ENCODE measurements around the gene INPP4B.
A peak's percentile ranks its signal among the peaks of the same experiment; 100 is the strongest.
"Not testable (repeated sequence)": the region's sequence is repeated elsewhere in the genome, so short reads cannot be mapped to it uniquely, and the experiment has no call there.

Gene INPP4B

DNA sequence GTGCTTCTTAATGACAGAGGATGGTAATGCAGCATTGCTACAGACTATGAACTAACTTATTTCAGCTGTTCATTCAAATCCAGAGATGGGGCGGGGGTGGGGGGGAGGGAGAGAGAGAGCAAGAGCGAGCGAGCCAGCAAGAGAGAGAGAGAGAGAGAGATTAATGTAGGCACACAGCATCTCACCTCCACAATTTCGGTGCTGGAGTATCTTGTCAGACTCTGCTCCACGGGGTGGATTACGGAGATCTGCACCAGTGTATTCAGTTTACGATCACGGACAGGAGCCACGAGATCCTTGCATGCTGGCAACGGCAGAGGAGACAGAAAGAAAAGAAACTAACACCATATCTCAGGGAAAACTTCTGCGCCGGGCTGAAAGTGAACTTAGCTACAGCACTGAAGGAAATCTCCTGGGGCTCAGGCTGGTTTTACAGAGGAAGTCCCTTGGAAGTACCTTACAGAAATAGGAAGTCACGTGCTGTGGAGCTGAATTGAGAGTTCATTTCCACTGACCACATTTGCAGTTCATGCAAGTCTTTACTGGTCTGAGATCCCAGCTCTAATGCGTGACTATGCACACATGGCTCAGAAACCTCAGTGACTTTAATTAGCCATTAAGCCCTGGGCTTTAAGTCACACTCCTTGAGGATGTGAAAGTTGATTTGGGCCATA is 440.9 kb downstream of the INPP4B start:
- DNase-seq: peak; percentile 65

DNA sequence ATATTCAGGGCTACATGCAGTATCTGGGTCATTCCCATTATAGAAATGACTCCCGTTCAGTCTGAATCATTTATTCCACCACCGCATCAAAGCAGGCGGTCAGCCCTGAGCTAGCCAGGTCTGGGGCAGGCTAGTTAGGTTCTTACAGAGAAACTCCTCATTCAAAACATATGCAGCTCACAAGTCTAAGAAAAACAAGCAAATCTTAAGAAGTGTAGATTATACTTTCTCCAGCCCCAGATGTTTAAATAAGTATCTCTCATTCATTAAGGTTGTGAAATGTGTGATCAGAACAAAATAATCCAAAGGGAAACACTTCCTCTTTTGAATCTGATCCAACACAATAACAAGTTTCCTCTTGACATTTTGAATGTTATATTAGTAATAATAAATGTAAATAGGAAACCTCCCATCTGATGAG is 441.9 kb downstream of the INPP4B start:
- peak; percentile 49 for DNase-seq

DNA sequence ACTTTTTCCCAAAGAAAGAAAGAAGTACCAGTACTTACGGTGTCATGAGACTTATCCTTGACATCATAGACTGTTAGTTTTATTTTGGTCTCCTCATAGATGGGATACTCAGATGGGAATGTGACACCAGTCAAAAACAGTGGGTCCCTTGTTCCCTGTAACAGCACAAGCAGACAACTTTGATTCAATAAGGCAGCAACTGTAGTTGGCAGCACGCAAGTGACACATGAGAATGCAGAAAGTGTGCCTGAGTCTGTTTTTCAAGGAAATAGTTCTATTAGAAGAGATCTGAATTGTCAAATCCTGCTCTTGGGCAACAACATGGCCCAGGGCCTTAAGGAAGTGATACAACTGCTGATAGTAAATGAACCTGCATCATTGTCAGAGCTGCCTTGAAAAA is 443.2 kb downstream of the INPP4B start:
- peak; percentile 44 for DNase-seq

DNA sequence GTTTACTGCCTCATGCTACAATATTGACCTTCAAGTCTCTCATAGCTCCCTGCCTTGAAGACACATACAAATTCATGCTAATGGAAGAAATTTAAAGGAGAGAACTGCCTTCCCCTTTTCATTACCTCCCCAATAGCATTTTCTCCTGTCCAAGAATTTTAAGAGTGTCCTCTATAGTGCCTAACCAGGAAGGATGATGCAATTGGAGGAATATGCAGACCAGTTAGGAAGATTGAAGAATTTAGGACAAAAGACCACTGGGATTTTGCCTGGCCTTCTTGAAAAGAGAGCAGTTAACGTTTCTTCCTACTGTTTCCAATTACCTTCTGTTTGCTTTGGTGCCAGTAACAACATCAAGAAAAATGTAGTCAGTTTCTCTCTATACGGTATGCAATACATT is 443.9 kb downstream of the INPP4B start:
- DNase-seq: no peak

DNA sequence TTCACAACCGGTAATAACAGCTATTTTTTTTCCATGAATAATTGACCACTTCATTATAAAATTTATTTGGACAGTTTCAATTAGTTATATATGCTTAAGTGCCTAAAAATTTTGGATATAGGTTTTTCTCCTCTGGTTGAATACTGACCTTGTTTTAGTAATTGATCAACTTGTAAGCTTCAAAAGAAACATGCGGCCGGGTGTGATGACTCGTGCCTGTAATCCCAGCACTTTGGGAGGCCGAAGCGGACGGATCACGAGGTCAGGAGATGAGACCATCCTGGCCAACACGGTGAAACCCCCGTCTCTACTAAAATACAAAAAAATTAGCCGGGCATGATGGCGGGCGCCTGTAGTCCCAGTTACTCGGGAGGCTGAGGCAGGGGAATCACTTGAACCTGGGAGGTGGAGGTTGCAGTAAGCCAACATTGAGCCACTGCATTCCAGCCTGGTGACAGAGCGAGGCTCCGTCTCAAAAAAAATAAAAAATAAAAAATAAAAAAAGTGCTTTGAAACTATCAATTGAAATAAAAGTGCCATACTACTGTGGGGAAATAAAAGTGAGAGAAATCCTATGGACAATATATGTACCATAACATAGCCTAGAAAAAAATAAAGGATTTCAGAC is 448.6 kb downstream of the INPP4B start:
- DNase-seq: not testable (repeated sequence)

- DNase-seq: no peak
Observed at GRCh38 chr4:142396279-142396678, 449.8 kb downstream of the INPP4B start.

GRCh38 chr4:142393127-142393526 is 453.0 kb downstream of the INPP4B start:
- no peak for DNase-seq

- DNase-seq: no peak
Observed at GRCh38 chr4:142386856-142387255, 459.2 kb downstream of the INPP4B start.

DNA sequence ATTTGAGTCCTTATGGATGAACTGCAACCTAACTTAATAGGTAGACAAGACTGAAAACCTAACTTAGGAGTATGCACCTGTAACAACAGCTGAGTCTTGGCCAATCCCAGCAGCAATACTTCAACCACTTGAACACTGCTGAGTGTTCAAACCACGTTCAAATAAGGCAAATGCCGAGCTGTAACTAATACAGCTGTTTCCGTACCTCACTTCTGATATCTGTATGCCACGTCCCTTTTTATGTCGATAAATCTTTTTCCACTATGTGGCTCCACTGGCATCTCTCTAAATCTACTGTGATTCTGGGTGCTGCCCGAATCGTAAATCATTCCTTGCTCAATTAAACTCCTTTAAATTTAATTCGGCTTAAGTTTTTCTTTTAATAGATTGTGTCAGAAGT is 459.7 kb downstream of the INPP4B start:
- peak; percentile 54 for DNase-seq

DNA sequence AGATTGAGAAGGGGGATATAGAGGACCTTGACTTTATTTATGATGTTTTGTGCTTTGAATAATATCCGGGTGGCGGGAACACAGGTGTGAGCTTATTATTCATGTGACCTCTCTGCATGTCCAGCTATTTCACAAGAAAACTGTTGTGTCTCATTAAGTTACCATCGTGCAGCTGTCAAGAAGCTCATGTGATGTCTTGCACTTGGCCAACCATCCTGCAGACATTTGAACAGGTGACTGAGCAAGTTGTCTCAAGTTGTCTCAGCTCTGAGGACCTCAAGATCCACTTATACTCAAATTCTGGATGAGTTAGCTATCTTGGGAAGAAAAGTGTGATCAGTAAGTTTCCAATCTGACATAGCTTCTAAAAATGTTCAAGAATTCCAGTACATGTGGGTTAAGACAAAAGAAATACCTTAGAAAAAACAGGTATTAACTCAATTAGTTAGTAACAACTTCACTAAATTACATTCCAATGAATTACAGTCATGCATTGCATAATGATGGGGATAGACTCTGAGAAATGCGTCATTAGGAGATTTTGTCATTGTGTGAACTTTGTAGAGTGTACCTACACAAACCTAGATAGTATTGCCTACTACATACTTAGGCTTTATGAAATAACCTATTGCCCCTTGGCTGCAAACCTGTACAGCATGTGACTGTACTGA is 462.2 kb downstream of the INPP4B start:
- no peak for DNase-seq

GRCh38 chr4:142383354-142383753 is 462.7 kb downstream of the INPP4B start:
- DNase-seq: no peak

- no peak for DNase-seq
Observed at GRCh38 chr4:142380052-142380602, 466.0 kb downstream of the INPP4B start.

DNA sequence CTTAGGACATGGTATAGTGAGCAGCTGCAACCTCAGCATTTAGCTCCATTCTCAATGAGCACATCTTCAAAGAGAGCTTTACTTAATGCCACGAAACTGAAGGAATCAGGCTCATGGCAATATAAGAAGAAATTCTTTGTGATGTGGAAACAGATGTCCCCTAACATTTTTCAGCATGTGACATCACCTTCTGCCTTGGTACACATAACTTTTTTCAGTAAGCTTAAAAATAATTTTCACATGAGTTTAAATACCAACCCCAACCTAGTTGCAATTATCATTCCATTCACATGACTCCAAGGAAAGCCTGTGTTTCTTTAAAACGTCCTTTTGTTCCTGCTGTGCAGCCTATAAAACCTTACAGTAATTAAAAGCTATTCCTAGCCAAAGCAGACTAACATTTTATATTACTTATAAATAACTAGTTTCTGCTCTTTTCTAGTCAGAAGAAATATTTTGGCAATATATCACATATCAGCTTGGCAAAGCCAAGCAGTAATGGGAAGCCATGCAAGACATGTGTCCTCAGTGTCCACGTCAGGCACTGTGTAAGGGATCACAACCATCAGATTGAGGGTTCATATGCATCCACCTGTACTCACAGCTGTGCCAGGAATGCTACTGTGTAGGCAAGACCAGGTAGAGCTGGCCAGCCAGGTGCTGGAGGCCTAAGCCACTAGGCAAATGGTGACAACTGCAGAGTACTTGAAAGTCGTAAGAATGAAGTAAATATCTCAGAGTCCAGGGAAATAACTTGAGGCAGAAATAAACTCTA is 466.6 kb downstream of the INPP4B start:
- no peak for DNase-seq

- DNase-seq: no peak
Observed at GRCh38 chr4:142378179-142378578, 467.9 kb downstream of the INPP4B start.

DNA sequence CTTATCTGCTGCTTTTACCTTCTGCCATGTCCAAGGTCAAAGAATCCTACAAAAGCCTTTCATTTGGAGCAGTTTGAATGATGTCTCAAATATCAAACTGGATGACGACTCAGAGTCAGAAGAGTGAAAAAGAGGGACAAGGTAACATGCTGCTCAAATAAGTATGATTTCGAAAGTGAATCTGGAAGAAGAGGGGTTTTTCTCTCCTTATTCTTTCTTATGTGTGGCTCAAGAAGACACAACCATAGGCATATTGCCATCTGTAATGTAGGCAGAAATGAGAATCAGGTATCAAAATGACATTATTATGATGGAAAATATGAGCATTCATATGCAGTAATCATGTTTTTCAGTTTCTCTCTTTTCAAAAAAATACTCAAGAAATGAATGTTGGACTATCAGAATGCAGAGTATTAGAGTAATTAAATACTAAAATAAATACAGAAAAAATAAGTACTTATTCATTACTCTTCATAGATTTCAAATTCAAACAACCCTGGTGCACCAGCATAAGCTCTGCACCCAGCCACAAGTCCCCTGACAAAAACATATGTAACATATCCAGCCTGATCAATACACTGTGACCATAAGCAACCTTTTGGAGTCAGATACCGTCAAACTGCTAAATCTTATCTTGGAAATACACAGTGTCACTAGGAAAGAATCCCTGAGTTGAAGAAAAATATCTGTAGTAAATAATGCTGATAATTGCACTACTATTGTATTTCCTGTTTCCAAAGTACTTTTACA is 468.6 kb downstream of the INPP4B start:
- DNase-seq: peak; percentile 44

DNA sequence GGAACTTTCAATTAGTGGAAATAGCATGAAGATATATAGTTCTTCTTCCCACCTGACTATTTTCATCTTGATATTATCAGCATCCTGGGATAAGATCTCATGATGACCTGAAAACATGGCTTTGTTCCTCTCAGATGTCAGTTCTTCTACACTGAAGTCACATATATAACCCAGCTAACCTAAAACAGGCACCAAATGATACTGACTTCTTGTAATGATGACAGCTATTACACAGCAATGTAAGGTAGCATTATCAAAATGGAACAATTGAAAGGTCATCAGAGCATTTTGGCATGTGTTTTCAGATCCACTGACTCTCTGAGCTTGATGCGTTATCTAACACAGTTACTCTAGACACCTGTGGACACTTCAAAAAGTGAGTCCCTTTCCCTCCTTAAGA is 469.9 kb downstream of the INPP4B start:
- no peak for DNase-seq

DNA sequence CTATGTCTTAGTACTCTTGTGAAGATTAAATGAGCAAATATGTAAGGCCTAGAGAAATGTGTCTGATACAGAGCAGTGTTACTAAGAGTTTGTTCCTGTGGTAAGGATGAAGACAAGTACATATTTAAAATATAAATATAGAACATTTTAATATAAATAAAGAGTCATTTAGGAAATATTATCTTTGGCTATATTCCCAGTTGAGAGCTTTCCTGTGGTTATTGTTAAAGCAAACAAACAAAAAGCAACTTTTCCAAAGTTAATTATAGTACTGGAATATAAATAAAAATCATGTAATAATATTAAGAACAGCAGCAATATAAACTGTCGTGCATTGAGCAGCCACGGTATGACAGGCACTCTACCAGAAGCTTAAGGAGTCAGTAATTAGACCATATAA is 472.5 kb downstream of the INPP4B start:
- DNase-seq: no peak

GRCh38 chr4:142372530-142373260 is 473.4 kb downstream of the INPP4B start:
- no peak for DNase-seq

DNA sequence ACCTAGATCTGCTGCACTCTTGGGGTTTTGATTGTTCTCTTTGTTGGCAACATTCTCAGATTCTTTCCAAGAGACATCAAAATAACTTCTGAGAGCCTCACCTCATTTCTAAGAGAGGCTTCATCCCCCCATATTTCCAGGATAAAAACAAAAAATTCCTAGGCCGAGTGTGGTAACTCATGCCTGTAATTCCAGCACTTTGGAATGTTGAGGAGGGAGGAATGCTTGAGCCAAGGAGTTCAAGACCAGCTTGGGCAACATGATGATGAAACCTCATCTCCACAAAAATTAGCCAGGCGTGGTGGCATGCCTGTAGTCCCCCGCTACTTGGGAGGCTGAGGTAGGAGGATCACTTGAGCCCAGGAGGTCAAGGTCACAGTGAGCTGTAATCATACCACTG is 477.0 kb downstream of the INPP4B start:
- no peak for DNase-seq

- DNase-seq: no peak
Observed at GRCh38 chr4:142367418-142368180, 478.5 kb downstream of the INPP4B start.

DNA sequence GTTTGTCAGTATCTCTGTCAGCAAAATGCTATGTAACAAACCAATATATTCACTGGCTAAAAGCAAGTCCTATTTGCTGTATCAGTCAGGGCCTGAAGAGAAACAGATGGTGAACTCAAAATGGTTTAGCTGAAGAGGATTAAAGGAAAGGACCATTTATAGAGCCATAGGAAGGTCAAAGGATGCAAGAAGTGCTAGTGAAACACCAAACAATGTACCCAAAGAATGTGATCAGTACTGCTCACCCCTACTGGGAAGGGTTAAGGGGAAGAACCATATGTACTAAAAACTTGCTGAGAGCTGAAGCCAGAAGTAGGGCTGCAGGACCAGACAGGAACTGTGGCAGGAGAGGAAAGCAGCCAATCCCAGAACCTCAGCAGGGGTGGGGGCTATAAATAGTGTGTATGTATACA is 479.3 kb downstream of the INPP4B start:
- no peak for DNase-seq
